Mononuclear cell (primary cell): ENCODE results near the gene CTIF. TPM values are rescaled to one million over a fixed set of nuclear protein-coding genes. Genes with fewer than 3 reads are reported as not detected.

ENCODE experiments used
- H3K27me3 ChIP-seq: 2 replicates; pipeline ENCODE4 v1.6.0; 2011; ENCODE audit warnings: low read length, control low read depth; ENCODE audit not compliant: insufficient read depth
- H3K4me1 ChIP-seq: 2 replicates; pipeline ENCODE4 v1.5.1; 2011; ENCODE audit warnings: mild to moderate bottlenecking, low read length, control low read depth; ENCODE audit not compliant: insufficient read depth
- H3K4me3 ChIP-seq: 2 replicates; pipeline ENCODE4 v1.5.1; 2011; ENCODE audit warnings: mild to moderate bottlenecking, low read length, moderate library complexity
- H3K9me3 ChIP-seq: 2 replicates; pipeline ENCODE4 v1.5.1; 2011; ENCODE audit warnings: low read depth, mild to moderate bottlenecking, control low read depth, low read length
- total RNA-seq: library from RNA; depleted of rRNA; stranded (reverse); fragments of >200 nt; gene quantifications from one replicate; pipeline ENCODE4 v1.2.3, GENCODE V29; 2012

The CTIF gene
- total RNA-seq, 1 donor: 2.7 TPM

- Histone ChIP-seq H3K4me3 (no peak overlapping the region), H3K9me3 (no peaks in the 10 kb centered on the region), H3K27me3 (peaks cover 10% of the 10 kb centered on the region), H3K4me1 (no peaks in the 10 kb centered on the region)
Observed at GRCh38 chr18:48525671-48526070, 13.2 kb upstream of the CTIF start.

- no peak overlapping the region for H3K4me3 ChIP-seq
- no peaks in the 10 kb centered on the region for H3K9me3 ChIP-seq
- peaks cover 10% of the 10 kb centered on the region for H3K27me3 ChIP-seq
- no peaks in the 10 kb centered on the region for H3K4me1 ChIP-seq
Observed at GRCh38 chr18:48527461-48527860, 11.4 kb upstream of the CTIF start.

- Histone ChIP-seq H3K4me1 (no peaks in the 10 kb centered on the region), H3K27me3 (peaks cover 10% of the 10 kb centered on the region), H3K4me3 (no peak overlapping the region), H3K9me3 (no peaks in the 10 kb centered on the region)
Observed at GRCh38 chr18:48528861-48529260, 10.0 kb upstream of the CTIF start.

- no peak overlapping the region for H3K4me3 ChIP-seq
- H3K9me3 ChIP-seq: no peaks in the 10 kb centered on the region
- no peaks in the 10 kb centered on the region for H3K4me1 ChIP-seq
- H3K27me3 ChIP-seq: peaks cover 10% of the 10 kb centered on the region
Observed at GRCh38 chr18:48529796-48530195, 9.0 kb upstream of the CTIF start.

GRCh38 chr18:48530399-48531081 lies 8.3 kb upstream of the CTIF start:
- Histone ChIP-seq H3K4me1 (no peaks in the 10 kb centered on the region), H3K9me3 (no peaks in the 10 kb centered on the region), H3K27me3 (peaks cover 10% of the 10 kb centered on the region), H3K4me3 (no peak overlapping the region)

GRCh38 chr18:48531082-48531403 lies 7.8 kb upstream of the CTIF start:
- peaks cover 10% of the 10 kb centered on the region for H3K27me3 ChIP-seq
- no peaks in the 10 kb centered on the region for H3K4me1 ChIP-seq
- no peaks in the 10 kb centered on the region for H3K9me3 ChIP-seq
- no peak overlapping the region for H3K4me3 ChIP-seq

GRCh38 chr18:48531908-48532307 lies 6.9 kb upstream of the CTIF start:
- no peaks in the 10 kb centered on the region for H3K4me1 ChIP-seq
- H3K27me3 ChIP-seq: peaks cover 9% of the 10 kb centered on the region
- H3K9me3 ChIP-seq: no peaks in the 10 kb centered on the region
- H3K4me3 ChIP-seq: no peak overlapping the region

- Histone ChIP-seq H3K27me3 (peaks cover 4% of the 10 kb centered on the region), H3K4me1 (peaks cover 5% of the 10 kb centered on the region)
Observed at GRCh38 chr18:48533340-48534070, 5.3 kb upstream of the CTIF start.

GRCh38 chr18:48534364-48534763 lies 4.5 kb upstream of the CTIF start:
- Histone ChIP-seq H3K27me3 (no peaks in the 10 kb centered on the region), H3K4me1 (peaks cover 8% of the 10 kb centered on the region), H3K4me3 (no peak overlapping the region), H3K9me3 (no peaks in the 10 kb centered on the region)

More at GRCh38 chr18:48533340-48534070, 5.3 kb upstream of the CTIF start:
- no peak overlapping the region for H3K4me3 ChIP-seq
- no peaks in the 10 kb centered on the region for H3K9me3 ChIP-seq

GRCh38 chr18:48535956-48536355 lies 2.9 kb upstream of the CTIF start:
- Histone ChIP-seq H3K4me3 (no peak overlapping the region), H3K9me3 (no peaks in the 10 kb centered on the region), H3K4me1 (peaks cover 13% of the 10 kb centered on the region), H3K27me3 (no peaks in the 10 kb centered on the region)

- no peaks in the 10 kb centered on the region for H3K9me3 ChIP-seq
- no peak overlapping the region for H3K4me3 ChIP-seq
- peaks cover 19% of the 10 kb centered on the region for H3K4me1 ChIP-seq
- H3K27me3 ChIP-seq: no peaks in the 10 kb centered on the region
Observed at GRCh38 chr18:48536516-48536915, 2.3 kb upstream of the CTIF start.

- Histone ChIP-seq H3K4me3 (peak overlapping the region; percentile 54), H3K4me1 (peaks cover 22% of the 10 kb centered on the region), H3K27me3 (no peaks in the 10 kb centered on the region), H3K9me3 (no peaks in the 10 kb centered on the region)
Observed at GRCh38 chr18:48539406-48540250, 797 bp downstream of the CTIF start.

- Histone ChIP-seq H3K27me3 (no peaks in the 10 kb centered on the region), H3K4me1 (peaks cover 22% of the 10 kb centered on the region), H3K4me3 (peak overlapping the region; percentile 54), H3K9me3 (no peaks in the 10 kb centered on the region)
Observed at GRCh38 chr18:48540251-48541025, 1.6 kb downstream of the CTIF start.

- H3K4me1 ChIP-seq: peaks cover 22% of the 10 kb centered on the region
- no peaks in the 10 kb centered on the region for H3K9me3 ChIP-seq
- peak overlapping the region; percentile 48 for H3K4me3 ChIP-seq
- H3K27me3 ChIP-seq: no peaks in the 10 kb centered on the region
Observed at GRCh38 chr18:48541026-48541746, 2.4 kb downstream of the CTIF start.
